LNCAP (cell line): ENCODE results near the gene SIMC1.

Experiments
- TF ChIP-seq, protein P1 (sequence below): fragments of 450-650 bp; IDR thresholded peaks from 2 replicates; pipeline ENCODE4 v1.5.1; 2017; ENCODE audit warnings: mild to moderate bottlenecking

The SIMC1 gene

DNA sequence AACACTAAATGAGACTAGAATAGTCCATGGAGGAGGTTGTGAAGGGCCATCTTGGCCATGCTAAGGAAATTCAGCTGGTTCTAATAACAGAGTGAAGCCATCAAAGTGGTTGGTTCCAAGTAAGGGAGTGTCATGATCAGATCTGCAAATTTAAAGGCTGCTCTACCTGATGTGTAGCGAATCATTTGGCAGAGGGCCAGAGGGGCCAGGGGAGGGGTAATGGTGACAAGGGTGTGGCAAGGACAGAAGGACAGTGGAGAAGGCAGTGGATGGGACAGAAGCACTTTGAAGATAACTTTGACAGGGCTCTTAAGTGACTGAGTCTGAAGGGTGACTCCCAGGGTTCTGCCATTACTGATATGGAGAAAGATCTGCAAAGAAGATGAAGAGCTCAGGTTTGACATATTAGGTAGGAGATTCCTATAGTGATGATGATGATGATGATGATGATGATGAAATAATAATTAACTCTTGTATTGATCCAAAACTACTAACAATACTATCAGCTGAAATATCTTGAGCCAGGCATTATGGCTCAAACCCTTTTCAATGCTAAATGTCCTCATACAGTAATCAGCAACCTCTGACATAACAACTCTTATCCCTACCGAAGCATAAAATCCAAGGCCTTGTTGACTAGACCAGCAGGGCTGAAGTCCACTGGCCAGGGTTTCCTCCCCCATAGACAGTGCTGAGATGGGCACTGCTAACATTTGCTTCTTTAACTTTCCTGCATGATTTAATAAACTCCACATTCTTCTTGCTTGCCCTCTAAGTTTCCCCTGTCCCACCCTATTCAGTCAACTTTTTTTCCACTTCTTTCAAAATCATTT lies 103.3 kb downstream of the SIMC1 start:
- TF ChIP-seq, protein P1, sequence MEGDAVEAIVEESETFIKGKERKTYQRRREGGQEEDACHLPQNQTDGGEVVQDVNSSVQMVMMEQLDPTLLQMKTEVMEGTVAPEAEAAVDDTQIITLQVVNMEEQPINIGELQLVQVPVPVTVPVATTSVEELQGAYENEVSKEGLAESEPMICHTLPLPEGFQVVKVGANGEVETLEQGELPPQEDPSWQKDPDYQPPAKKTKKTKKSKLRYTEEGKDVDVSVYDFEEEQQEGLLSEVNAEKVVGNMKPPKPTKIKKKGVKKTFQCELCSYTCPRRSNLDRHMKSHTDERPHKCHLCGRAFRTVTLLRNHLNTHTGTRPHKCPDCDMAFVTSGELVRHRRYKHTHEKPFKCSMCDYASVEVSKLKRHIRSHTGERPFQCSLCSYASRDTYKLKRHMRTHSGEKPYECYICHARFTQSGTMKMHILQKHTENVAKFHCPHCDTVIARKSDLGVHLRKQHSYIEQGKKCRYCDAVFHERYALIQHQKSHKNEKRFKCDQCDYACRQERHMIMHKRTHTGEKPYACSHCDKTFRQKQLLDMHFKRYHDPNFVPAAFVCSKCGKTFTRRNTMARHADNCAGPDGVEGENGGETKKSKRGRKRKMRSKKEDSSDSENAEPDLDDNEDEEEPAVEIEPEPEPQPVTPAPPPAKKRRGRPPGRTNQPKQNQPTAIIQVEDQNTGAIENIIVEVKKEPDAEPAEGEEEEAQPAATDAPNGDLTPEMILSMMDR, result no peak

DNA sequence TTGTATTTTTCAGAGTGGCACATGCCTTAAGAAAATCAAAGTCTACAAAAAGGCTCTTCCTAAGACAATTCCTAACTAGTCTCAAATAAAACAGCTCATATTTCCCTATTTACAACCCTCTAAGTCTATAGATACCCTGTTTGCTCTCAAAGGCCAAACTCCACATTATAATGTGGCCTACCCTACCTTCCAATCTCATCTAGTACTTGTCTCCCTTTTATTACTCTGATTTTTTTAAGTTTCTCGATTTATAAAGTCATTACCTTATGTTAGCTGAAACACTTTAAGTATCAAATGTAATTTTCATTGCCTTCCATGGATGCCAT lies 103.9 kb downstream of the SIMC1 start:
- TF ChIP-seq, protein P1, result no peak

DNA sequence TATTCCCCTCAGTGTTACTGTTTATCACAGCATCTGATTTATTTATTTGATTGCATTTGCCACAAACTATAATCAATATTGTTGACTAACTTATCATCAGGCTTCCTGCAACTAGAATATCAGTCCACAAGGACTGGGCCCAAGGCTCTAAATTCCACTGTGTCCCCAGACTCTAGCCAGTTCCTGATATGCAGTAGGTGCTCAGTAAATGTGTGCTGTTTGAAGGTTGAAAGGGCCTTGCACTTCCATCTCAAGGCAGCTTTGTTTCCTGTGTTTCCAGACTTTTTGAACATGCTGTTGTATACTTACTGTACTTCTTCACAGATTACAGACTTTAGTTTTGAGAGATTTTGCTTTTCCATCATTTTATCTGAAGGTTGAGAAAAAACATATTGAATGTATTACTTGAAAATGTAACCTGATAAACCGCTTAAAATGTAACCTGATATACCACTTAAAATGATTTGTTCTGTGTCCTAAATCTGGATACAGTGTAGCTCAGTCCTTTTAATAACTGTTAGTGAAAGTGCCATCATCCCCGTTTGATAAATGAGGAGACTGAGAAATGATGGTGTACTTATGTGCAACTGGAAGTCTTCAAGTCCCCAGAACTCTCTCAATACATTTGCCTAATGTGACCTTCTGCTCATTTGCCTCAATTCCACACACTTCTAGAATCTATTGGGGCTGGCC lies 104.7 kb downstream of the SIMC1 start:
- TF ChIP-seq, protein P1, result no peak

DNA sequence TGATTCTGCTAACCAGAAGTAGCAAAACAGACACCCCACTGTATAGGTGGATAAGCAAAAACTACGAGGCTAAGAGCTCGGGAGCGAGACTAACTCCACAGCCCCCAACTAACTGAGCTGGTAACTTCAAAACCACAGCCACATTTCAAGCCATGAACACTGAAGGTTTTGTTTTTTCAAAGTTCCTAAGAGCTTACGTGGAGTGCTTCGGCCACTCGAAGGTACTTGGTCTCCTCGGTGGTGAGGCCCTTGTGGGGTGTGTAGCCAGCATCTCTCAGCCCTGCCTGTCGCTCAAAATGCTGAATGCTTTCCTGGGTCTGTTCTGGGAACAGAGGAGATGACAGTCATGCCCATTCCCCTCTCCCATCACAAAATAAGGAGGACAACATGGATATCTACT lies 112.2 kb downstream of the SIMC1 start:
- TF ChIP-seq, protein P1, result no peak

DNA sequence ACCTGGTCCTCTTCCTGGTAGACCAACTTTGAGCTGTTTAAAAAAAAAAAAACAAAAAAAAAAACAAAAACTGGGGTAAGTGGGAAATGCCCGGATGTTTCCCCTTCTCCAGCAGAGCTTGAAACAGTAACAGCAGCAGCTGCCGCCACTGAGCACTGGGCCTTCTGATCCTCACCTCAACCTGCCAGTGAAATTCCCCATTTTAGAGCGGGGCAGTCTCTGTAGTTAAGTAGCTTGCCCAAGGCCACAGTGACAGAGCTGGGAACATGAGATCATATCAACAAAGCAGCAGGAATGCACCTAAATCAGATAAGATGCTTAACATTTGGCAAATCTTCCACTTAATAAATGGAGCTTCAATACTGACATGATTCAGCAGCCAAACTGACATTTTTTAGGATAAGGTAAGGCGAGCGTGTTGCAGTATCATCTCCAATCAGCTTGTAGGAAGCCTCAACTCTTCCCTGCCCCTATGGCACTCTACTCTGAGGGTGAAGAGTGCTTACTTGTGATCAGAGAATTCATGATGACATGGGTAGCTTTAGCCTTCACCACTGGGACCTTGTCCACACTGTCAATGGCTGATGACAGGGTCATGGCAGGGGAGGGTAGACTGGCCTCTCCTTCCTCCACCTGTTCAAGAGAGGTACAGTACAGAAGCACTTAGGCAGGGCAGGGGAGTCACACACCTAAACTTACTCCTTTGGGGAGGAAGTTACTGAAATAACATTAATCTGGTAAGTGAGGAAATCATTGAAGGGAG lies 114.1 kb downstream of the SIMC1 start:
- TF ChIP-seq, protein P1, result no peak

DNA sequence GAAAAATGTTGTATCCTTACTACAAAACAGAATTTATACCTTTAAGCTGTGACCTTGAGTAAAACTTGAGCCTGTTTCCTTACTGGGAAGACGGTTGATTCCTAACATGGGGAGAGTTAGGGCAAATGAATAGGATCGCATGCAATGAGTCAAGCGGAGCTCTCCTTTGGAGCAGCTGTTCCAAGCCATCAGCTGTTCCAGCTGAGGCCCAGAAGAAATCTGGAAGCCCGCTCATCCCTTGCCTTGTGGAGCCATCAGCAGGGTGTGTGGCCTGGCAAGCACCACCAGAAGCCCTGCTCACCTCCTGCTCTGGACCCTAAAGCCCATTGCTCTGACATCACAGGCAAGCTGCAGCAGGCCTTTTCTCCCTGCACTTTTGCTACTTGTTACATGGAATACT lies 115.3 kb downstream of the SIMC1 start:
- TF ChIP-seq, protein P1, result no peak

DNA sequence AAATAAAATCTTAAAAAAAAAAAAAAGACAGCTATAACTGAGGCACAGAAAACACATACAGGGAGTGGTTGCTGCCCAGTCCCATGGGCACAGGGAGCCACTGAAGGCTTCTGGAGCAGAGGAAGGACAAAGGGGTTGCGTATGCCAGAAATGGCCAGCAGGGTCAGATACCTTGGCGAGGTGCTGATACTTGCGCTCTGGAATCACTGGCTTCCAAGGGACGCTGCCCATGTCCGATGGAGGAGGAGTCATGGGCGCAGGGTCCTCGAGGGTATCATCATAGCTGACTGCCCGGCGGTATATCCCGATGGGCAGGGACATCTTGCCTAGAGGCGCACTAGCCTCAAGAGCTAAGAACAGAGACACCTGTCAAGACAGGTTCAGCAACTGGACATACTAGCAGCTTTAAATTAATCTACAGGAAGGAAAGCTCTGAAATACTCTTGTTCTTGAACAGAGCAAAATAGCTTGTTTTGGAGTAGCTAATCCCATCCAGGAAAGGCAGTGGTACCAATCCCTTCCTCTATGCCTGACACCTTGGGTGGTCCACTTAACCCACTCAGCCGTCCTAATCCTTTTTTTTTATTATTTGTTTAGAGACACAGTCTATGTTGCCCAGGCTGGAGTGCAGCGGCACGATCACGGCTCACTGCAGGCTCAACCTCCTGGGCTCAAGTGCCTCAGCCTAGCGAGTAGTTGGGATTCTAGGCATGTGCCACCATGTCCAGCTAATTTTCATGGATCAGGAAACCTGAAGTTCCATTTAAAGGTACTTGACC lies 117.4 kb downstream of the SIMC1 start:
- TF ChIP-seq, protein P1, result no peak
